ENCODE results near the gene VPS11.
A peak's percentile ranks its signal among the peaks of the same experiment; 100 is the strongest.
"Not testable (repeated sequence)": the region's sequence is repeated elsewhere in the genome, so short reads cannot be mapped to it uniquely, and the experiment has no call there.

The VPS11 gene

GRCh38 chr11:119029069-119029339 lies 38.6 kb upstream of the VPS11 start:
- no peak for TF ChIP-seq CTCF (IDR thresholded peaks at IDR 0.05; ENCODE audit: low read depth, low read length)
- DNase-seq (ENCODE audit: low read depth in 2 of 2): no peak
- no peak overlapping the region for H3K4me3 ChIP-seq (replicated peaks in 1 of 2; ENCODE audit: low read depth in 2 of 2, low read length in 2 of 2)

- no peak for TF ChIP-seq CTCF (IDR thresholded peaks at IDR 0.05; ENCODE audit: low read depth, low read length)
- H3K4me3 ChIP-seq (replicated peaks in 1 of 2; ENCODE audit: low read depth in 2 of 2, low read length in 2 of 2): peak overlapping the region; percentile 72 to 90
- DNase-seq (ENCODE audit: low read depth in 2 of 2): no peak
These were observed 38.1 kb upstream of the VPS11 start for GRCh38 chr11:119029340-119030028.

- no peak for DNase-seq (ENCODE audit: low read depth in 2 of 2)
- TF ChIP-seq CTCF (IDR thresholded peaks at IDR 0.05; ENCODE audit: low read depth, low read length): no peak
- peak overlapping the region; percentile 72 to 90 for H3K4me3 ChIP-seq (replicated peaks in 1 of 2; ENCODE audit: low read depth in 2 of 2, low read length in 2 of 2)
These were observed 37.6 kb upstream of the VPS11 start for GRCh38 chr11:119030029-119030328.

GRCh38 chr11:119030329-119031047 lies 37.1 kb upstream of the VPS11 start, which contains the start of gene SLC37A4:
Gene SLC37A4 (minus strand): TSS chr11:119030877.
- peak within 1 kb of the TSS; percentile 72 to 90 for H3K4me3 ChIP-seq (replicated peaks in 1 of 2; ENCODE audit: low read depth in 2 of 2, low read length in 2 of 2)
- DNase-seq (ENCODE audit: low read depth in 2 of 2): peak; percentile 98 to 99
- no peak for TF ChIP-seq CTCF (IDR thresholded peaks at IDR 0.05; ENCODE audit: low read depth, low read length)

- no peak for DNase-seq (ENCODE audit: low read depth in 2 of 2)
- H3K4me3 ChIP-seq (replicated peaks in 1 of 2; ENCODE audit: low read depth in 2 of 2, low read length in 2 of 2): no peak overlapping the region
- no peak for TF ChIP-seq CTCF (IDR thresholded peaks at IDR 0.05; ENCODE audit: low read depth, low read length)
These were observed 35.7 kb upstream of the VPS11 start for GRCh38 chr11:119031912-119032280.

- DNase-seq (ENCODE audit: low read depth in 2 of 2): peak in 1 of 2 donors; percentile 22
- not testable (repeated sequence) for H3K4me3 ChIP-seq (replicated peaks in 1 of 2; ENCODE audit: low read depth in 2 of 2, low read length in 2 of 2)
These were observed 34.2 kb upstream of the VPS11 start for GRCh38 chr11:119033421-119033820.

- no peak overlapping the region for H3K4me3 ChIP-seq (replicated peaks in 1 of 2; ENCODE audit: low read depth in 2 of 2, low read length in 2 of 2)
- TF ChIP-seq CTCF (IDR thresholded peaks at IDR 0.05; ENCODE audit: low read depth, low read length): no peak
- no peak for DNase-seq (ENCODE audit: low read depth in 2 of 2)
These were observed 32.8 kb upstream of the VPS11 start for GRCh38 chr11:119034813-119035212.

All from cardiac fibroblast (primary cell).